HG02970 (cell line): Measurements from ENCODE around the gene METTL21C.

Experiments
- ATAC-seq: cut with Tn5 transposase; IDR thresholded peaks from one replicate; pipeline ENCODE4 v1.9.1; 2021; ENCODE audit warnings: mild to moderate bottlenecking, moderate library complexity, moderate number of reproducible peaks; ENCODE audit not compliant: unreplicated experiment, low FRiP score

The METTL21C gene

GRCh38 chr13:102698649-102698980, 3.8 kb upstream of the METTL21C start:
- no peak for ATAC-seq

GRCh38 chr13:102697929-102698648, 3.2 kb upstream of the METTL21C start:
- ATAC-seq, result no peak

GRCh38 chr13:102697264-102697663, 2.4 kb upstream of the METTL21C start:
- ATAC-seq, result no peak

GRCh38 chr13:102696465-102696864, 1.6 kb upstream of the METTL21C start:
- no peak for ATAC-seq

GRCh38 chr13:102693776-102694175, 1.1 kb downstream of the METTL21C start:
- no peak for ATAC-seq

- no peak for ATAC-seq
Measured at GRCh38 chr13:102693250-102693649, 1.6 kb downstream of the METTL21C start.

- no peak for ATAC-seq
Measured at GRCh38 chr13:102692491-102692826, 2.4 kb downstream of the METTL21C start.

GRCh38 chr13:102690883-102691282, 4.0 kb downstream of the METTL21C start:
- no peak for ATAC-seq

GRCh38 chr13:102688306-102688973, 6.4 kb downstream of the METTL21C start:
- no peak for ATAC-seq

GRCh38 chr13:102687520-102687919, 7.3 kb downstream of the METTL21C start:
- ATAC-seq, result no peak

GRCh38 chr13:102686024-102686423, 8.8 kb downstream of the METTL21C start:
- no peak for ATAC-seq

- ATAC-seq, result no peak
Measured at GRCh38 chr13:102683637-102684036, 11.2 kb downstream of the METTL21C start.

- no peak for ATAC-seq
Measured at GRCh38 chr13:102682727-102683126, 12.1 kb downstream of the METTL21C start.

GRCh38 chr13:102682211-102682610, 12.6 kb downstream of the METTL21C start:
- ATAC-seq, result no peak

- no peak for ATAC-seq
Measured at GRCh38 chr13:102680842-102681740, 13.8 kb downstream of the METTL21C start.

GRCh38 chr13:102680133-102680717, 14.6 kb downstream of the METTL21C start:
- ATAC-seq, result no peak

- no peak for ATAC-seq
Measured at GRCh38 chr13:102679449-102680132, 15.3 kb downstream of the METTL21C start.

GRCh38 chr13:102678339-102679107, 16.3 kb downstream of the METTL21C start:
- no peak for ATAC-seq

- no peak for ATAC-seq
Measured at GRCh38 chr13:102677122-102677521, 17.7 kb downstream of the METTL21C start.

- ATAC-seq, result no peak
Measured at GRCh38 chr13:102675115-102675514, 19.7 kb downstream of the METTL21C start.
